ENCODE results near the gene CLEC20A.
"Not testable (repeated sequence)": the region's sequence is repeated elsewhere in the genome, so short reads cannot be mapped to it uniquely, and the experiment has no call there.

Gene CLEC20A

DNA sequence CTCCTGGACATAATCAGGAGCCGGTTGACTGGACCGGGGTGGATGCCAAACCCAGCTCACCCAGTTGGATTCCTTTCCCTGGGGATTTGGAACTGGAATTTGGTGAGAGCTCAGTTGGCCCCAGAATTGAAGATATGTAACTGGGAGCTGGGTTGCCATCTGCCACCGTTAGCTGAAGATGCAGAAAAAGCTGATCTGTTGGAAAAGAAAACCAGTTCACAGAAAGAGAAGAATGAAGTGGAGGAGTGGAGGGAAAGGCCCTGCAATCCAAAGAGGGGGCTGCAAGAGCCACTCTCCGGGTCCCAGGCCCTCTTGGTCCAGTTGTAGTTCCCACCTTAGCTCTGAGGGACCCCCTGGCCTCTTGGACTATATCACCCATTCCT is 32.2 kb upstream of the CLEC20A start:
- no peak for DNase-seq

DNA sequence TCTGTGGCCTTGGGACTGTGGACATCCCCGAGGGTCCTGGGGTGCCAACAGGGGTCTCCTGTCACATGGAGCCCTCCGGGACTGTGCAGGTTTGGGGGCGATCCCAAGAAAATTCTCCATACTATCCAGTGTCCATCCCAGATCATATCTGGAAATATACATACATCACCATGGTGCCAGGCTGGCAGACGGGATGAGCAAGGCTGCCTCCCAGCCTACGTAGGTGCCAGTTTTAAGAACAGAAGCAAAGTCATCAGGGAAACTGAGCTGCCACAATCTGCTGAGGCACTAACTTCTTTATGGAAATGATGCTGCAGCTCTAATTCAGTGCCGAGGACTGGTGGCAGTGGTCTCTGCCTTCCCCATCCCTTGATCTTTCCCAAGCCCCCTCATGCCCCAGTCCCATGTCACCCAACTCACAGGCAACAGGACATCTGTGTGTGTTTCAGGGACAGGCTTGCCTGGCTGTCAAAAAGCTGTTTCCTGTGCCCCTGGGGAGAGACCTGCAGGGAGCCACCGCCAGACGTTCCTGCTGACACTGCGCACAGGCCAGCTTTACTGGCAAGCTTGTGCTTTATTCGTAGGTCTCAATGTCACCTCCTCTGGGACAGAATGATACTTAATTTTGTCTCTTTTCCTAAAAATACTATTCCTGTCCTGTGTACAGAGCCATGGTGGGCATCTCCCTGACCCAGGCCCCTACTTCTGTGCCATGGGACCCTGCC is 31.6 kb upstream of the CLEC20A start:
- DNase-seq = no peak

DNA sequence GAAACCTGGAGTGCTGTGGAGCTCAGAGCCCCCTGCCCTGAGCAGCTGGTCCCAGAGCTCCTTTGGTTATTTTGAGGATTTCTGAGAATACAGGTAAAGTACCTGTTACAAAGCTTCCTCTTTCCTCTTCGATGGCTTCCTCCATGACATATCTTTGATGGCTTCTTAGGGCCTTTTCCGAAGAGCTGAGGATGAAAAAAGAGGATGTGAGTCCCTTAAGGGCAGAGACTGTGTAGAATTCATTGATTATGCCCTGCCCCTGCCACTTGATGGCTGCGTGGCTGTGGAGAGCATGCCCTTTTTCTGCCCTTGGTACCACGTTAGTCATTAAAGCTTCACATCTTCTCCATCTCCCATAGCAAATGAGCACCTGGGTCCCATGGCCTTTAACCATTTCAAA is 30.4 kb upstream of the CLEC20A start:
- DNase-seq = no peak

DNA sequence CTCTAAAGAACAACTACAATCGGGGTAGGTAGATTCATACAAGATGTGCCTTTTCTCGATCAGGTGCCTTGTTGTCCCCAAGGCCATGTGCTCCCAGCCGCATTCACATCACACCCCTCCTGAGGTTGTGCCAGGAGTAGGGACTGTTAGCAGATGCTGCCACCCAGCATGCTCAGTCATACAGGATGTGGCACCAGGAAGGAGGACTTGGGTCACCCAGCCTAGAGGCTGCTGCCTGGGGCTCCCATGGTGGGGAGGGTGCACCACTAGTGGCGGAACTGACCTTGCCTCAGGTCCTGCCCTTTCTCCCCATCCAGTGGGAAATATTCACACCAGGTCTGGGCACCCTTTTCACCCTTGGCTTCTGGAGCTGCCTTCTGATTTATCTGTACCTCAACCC is 24.5 kb upstream of the CLEC20A start:
- DNase-seq = no peak

DNA sequence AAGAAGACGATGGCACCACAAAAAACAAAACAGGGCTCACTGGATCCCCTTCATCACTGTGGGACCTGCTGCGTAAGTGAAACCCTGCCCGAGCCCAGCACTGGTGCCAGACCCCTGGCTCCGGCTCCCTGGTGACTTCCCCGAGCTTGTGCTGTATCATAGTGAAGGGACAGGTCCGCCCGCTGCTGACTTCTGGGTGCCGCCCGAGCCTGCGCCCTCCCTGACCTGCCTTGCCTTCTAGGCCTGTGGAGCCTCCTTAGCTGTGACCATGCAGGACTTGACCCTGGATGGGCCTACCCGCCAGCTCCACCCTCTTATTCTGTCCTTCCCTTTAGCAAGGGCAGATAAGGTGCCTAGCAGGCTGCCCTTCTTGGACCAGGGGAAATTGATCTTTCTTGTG is 24.0 kb upstream of the CLEC20A start:
- no peak for DNase-seq

DNA sequence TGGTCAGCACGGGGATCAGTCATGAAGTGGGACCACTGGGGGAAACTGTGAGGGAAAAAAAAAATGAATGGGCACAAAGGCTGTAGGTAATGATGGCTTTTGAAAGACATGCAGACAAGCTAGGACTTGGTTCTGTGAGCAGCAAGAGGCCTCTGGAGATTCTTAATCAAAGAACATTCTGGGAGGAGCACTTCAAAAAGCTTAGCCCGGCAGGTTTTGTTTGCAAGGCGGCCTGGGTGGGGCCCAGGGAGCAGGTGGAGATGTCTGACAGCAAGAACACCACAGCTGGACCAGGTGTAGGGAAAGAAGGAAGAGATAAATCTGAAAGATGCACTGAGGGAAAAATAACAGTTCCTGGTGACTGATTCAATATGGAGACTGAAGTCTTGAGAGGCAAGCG is 22.1 kb upstream of the CLEC20A start:
- no peak for DNase-seq

DNA sequence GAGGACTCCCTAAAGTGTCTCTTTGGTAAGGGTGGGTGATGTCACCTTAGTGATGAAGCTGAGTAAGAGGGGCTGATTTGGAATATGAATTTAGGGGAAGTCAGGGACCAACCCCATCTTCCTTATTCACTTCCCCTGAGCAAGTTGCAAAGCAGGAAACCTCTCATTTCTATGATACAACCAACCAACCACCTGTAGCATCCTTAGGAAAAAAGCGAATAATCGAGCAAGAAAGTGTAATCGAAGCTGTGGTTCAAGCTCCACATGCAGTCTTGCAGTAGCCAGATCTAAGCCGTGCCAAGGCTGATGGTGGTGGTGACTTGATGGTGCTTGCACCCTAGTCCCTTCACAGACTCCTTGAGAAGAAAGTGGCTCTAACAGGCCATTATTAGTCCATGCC is 19.3 kb upstream of the CLEC20A start:
- DNase-seq = no peak

DNA sequence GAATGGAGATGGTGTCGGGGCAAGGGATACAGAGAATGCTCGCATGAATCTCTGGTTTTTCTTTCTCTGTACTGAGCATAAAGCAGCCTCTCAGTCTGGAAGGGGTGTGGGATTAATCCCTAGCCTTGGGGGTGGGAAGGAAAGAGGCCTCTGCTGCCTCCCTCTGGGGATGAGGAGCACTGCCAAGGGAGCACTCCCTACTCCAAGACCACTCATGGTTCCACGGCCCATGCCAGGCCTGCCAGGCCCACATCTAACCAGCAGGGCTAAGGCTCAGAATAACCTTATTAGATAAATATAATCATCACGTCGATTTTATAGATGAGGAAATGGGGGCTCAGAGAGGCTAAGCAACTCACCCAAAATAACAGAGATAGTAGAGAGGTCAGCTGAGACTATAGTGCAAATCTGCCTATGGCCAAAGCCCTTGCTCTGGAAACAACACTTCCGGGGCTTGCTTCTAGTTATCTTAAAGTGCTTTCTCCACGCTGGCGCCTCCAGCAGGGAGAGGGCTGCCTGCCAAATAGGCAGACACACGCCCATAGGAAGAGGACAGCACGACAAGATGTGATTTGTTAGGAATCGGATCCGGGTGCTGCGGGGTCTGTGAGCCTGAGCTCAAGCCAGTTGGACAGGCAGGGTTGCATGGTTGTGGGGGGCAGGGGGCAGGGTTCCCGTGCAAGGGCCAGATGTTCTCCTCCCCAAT is 16.7 kb upstream of the CLEC20A start:
- peak; percentile 60 for DNase-seq

DNA sequence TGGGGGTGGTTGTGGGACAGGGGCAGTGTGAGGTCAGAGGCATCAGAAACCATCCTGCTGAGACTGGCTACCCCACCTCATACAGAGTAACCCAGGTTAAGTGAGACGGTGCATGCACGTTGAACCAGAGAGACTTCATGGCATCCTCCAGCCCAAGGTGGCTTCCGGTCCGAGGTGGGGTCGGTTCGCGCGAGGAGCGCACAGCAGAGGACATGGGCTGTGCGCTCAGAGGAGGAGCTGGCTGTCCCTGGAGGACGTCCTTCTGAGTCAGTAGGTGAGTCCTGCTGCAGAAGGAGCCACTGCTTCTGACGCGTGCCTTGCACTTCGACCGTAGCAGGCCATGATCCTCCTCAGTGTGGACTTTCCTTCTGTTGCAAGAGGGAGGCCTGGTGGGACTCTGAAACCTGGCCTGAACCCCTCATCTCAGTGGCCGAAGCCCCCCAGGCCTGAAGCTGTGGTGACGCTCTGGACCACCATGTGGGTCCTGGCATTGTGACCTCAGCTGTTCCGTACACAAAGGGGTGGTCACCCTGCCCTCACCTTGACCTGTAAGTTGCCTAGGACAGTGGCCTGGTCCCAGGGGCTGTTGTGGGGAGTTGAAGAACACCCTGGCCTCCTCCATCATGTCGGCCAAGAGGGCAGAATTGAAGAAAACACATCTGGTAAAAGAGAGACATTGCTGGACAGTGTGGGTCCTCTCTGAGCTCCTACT is 16.0 kb upstream of the CLEC20A start, which contains the start of gene TEX35:
Gene TEX35 (plus strand): TSS at position 544 of the 712 bp plus-strand sequence. CDS start 80 bp downstream, at position 624.
- no peak for DNase-seq

DNA sequence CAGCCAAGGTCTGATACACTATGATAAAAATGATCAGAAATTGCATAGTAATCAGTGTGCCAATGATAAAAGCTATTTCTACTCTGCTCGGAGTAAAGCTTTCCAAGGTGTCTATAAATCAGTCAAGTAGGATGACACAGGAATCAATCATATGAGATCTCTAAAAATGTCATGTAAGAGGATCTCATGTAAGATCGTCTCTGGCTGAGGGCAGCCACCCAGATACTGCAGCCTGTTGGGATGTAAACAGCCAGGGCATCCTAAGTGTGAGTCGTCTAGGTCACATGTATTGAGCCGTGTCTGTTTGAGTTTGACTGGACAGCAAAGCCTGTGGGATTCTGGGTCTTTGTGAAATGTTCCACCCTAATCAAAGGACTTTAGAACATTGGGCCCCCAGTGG is 13.4 kb upstream of the CLEC20A start:
- no peak for DNase-seq

DNA sequence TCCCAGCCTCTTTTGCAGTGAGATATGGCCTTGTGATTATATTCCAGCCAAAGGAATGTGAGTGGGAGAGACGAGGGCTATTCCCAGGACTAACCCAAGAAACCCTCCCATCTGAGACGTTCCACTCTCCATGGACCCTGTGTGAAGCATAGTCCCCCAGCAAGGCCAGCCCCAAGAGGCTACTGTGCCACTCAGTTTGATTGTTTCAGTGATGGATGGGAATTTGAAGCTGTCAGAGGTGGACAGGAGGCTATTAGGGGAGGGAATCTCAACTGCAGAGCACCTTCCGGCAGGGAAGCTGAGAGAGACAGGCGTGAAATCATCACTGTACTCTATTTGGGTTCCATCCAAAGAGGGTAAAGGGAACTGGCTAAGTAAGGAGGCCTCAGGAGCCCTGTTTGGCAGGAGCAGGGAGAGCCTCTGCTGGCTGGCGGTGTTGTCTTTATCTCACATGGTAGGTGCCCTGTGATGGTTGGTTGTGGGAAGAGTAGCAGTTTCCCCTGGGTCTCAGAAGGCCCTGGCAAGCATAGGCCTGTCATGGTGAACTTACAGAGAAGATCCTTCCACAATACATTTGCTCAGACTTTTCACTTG is 12.7 kb upstream of the CLEC20A start:
- no peak for DNase-seq

DNA sequence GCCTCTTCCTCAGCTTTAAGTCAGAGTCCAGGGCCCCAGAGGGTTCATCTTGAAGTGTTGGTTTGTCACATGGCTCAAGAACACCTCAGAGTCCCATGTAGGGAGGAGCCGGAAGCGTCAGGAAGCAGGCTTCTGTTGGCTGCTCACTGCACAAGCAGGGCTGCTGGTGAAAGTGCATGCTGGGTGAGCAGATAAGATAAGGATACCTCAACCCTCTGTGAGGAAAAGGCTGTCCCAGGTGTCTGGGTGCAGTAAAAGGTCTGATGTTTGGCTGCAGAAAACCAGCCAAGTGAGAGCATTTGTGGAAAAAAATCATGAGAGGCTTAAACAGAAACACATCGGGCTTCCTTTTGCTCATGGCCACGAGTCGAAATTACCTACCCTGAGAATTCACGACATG is 9.9 kb upstream of the CLEC20A start:
- no peak for DNase-seq

DNA sequence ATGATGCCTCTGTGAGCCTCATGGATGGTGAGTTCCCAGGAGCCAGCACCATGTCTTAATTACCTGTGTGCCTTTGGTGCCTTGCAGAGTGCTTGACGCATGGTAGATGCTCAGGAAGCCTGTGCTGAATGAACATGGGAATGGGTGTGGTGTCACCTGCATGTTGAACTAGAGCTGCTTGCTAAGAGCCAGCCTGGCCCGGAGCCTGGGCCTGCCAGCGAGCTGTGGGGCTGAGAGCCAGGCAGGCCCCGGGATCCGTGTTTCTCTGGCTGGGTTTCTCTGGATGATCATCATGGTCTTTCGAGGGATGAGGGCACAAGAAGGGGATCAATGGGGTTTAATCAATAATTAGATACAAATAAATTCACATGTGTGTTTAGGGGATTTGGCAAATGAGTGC is 9.4 kb upstream of the CLEC20A start:
- DNase-seq = no peak

DNA sequence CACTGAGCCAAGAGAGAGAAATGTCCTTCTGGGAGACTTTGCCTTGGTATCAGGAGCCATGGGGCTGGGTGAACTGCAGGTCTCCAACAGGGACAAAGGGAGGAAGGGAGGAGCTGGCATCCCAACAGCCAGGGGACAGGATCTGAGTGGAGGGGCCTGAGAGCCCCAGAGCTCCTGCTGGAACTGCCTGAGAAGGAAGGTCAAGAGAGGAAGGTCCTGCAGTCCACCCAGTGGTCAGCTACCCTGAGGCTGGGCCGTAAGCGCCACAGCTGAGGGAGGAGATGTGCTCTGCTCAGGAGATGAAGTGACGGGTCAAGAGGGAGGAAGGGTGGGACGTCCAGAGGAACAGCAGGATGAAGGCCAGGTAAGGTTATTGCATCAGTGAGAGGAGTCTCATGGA is 7.5 kb upstream of the CLEC20A start:
- DNase-seq = no peak

DNA sequence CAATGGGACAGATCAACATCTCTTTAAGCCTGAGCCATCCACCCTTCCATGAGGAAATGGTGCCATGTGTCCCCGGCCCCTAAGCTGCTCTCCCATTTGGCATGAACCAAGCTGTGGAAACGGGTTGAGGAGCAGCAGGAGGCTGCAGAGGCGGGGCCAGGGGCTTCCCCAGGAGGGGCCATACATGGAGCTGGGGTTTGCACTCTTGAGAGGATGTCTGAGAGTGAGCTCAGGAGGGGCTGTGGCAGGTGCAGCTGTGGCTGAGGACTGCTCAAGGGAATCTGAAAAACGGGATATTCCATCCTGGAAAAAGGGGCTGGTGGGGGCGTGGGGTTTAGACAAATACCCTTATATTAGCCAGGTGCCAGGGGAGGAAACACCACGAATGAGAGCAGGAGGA is 7.1 kb upstream of the CLEC20A start:
- no peak for DNase-seq

DNA sequence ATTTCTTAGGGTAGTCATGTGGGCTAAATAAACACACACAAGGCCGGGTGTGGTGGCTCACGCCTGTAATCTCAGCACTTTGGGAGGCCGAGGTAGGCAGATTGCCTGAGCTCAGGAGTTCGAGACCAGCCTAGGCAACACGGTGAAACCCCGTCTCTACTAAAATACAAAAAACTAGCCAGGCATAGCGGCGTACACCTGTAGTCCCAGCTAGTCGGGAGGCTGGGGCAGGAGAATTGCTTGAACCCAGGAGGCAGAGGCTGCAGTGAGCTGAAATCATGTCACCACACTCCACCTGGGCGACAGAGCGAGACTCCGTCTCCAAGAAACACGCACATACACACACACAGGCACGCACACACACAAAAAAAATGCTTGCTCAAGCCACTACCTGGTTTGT is 6.6 kb upstream of the CLEC20A start:
- DNase-seq = not testable (repeated sequence)

DNA sequence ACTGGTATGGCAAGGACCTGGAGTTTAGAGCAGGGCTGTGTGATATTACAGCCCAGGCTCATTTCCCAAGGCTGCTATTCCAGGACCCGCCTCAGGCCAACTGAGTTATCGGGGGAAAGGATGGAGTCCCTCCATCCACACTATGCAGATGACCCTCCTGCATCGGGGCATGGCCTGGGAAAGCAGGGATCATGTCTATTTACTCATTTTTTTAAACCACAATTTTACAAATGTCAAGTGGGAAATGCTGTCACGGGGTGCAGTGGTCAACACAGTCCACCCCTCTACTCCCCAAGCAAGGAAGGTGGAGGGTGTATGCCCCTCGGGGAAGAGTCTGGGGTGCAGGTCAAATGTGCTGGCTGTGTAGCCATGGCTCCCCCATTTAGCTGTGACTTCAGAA is 6.1 kb upstream of the CLEC20A start:
- DNase-seq = no peak

DNA sequence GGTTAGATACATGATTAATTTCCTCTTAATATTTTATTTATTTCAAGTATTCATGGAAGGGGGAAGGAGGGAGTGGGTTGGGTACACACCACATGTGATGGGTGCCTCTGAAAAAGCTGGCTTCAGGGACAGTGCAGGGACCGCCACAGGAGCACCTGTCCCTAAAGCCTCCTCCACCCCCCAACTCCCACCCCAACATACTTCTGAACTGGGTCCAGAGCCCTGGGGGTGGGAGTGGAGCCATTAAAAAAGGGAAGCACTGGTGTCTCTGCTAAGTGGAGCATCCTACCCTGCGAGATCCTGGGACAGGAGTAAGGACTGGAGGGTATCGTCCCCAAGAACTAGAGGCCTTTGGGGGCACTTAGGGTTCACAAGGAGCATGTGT is 5.6 kb upstream of the CLEC20A start:
- DNase-seq = no peak

DNA sequence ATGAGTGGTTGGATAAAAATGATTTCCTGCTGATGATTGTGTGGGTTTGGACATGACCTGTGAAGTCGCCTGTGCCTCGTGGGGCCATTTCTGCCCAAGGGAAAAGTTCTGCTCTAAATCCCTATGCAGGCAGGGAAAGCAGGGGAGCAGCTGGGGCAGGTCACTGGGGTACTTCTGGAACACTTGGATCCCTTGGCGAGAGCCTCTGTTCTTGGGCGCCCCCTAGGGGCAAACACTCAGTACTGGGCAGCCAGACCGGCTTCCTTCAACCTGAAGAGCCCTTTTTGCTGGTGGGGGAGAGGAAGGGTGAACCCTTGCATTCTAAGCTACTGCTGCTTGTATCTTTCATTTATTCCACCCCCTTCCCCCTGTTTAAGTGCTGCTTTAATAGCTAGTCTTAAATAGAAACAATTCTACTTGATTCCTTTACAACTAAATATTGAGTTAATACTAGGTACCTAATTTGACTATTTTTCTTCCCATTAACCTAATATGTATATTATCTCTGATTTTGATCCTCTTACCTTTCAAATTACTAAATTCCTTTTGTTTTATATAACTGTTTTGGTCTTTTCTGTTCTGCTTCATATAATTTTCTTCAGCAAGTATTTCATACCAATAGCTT is 5.1 kb upstream of the CLEC20A start:
- DNase-seq = peak; percentile 59

DNA sequence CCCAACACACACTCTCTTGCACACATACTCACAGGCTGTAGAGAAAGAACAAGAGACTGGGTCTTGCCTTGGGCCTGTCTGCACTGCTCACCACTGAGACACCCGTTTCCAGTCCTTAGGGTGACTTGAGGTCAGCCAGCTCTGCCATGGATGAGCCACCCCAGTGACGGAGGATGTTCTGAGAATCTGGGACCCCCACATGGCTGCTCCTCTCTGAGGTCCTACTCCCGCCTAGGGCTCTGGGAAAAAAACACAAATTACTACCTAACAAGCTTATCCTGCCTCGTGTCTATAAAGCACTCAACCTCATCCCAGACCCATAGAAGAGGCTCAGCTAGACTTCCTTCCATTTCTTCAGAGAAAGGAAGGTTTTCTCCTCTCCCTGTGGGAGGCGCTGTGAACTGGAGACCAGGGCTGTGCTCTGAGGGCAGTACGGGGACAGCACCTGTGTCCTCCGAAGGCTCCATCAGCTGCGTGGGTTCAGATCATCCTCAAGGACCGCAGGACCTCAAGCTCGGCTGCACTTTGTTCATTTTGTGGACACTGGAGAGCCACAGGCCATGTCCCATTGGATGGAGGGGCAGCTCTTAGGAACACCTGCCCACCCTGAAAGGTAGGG is 4.3 kb upstream of the CLEC20A start:
- no peak for DNase-seq

DNA sequence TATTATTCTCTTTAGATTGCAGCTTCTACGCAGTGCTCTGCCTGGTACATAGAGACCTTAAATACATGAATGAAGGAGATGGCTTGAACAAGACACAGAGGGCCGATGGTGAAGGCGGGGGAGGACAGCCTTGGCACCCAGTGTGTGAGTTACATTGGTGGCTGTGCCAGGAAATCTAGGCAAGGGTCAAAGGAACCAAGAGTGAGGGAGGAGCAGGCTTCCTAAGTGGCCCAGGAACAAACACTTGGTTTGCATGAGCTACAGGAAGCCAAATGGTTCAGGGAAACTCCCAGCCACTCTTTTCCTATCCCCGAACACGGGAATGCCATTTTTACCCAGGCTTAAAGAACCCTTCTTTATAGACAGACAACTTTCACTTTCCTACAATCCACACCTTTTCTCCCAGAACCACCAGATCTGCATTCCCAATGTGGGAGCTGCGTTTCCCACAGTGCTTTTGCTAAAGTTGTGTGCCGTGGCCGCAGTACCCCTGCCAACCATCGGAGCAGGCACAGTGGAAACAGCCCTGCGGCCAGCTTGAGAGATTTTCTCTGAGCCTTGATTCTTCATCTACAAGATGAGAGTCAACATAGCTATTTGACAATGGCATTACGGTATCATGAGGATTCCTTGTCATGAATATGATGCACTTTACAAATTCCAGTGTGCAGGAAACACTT is 3.5 kb upstream of the CLEC20A start:
- no peak for DNase-seq

All from fibroblast of skin of right biceps (primary cell).